ENCODE data around the gene SULT1A2.

DNA sequence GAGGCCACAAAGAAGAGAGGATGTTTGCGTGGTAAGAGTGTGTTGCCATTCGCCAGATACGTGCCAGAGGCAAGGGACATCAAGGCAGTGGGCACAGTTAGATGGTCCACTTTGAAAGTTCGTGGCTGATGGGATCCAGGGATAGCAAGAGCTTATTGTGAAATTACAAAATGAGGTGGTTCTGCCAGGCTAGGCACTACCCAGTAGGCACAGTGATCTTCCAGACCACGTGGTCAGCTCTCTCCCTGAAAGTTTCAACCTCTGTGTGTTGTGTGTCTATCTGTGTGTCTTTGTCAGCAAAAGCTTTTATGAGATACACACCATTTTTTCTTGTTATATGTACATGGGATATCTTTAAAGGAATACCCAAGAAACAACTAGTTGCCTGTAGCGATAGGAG lies 33.6 kb downstream of the SULT1A2 start:
- no peak for TF ChIP-seq CTCF (optimal IDR thresholded peaks at IDR 0.05 in 1 of 3, IDR thresholded peaks at IDR 0.05 in 1 of 3, conservative IDR thresholded peaks at IDR 0.05 in 1 of 3; ENCODE audit: extremely low read depth in 1 of 3, insufficient read depth in 2 of 3, low read length in 3 of 3)
- no peak for TF ChIP-seq EZH2 (IDR thresholded peaks at IDR 0.05; ENCODE audit: low read length)

Data from keratinocyte (primary cell).